ENCODE measurements around the gene DOCK2. TPM values are rescaled to one million over a fixed set of nuclear protein-coding genes. Genes with fewer than 3 reads are reported as not detected.

DOCK2 gene
- total and polyA plus RNA-seq, 2 of the 8 experiments (the other 6 are each of a cell fraction or from before 2014, with no cell fraction given): 3.9 to 5.7 TPM

GRCh38 chr5:170120576-170120975, 483.5 kb downstream of the DOCK2 start:
- FAIRE-seq (no peak), DNase-seq (ENCODE audit: low read depth in 1 of 2, low spot score in 2 of 2) (peak in 1 of 2 experiments; percentile 11)
- POLR2A ChIA-PET (ENCODE audit: partially characterized antibody): no interaction called here

More at GRCh38 chr5:170120576-170120975, 483.5 kb downstream of the DOCK2 start:
- Histone ChIP-seq H3K27ac (ENCODE audit: low read depth, low read length) (no peak overlapping the region), H3K14ac (ENCODE audit: insufficient read length) (no peak overlapping the region), H3K9ac (replicated peaks in 1 of 4; ENCODE audit: extremely low read depth in 1 of 4, low read depth in 3 of 4, low read length in 3 of 4) (no peak overlapping the region), H3K23me2 (ENCODE audit: low read depth, low read length) (no peaks in the 10 kb centered on the region; the same call in 1 of the 2 replicates), H3K9me3 (ENCODE audit: insufficient read depth in 2 of 2, low read depth in 1 of 2, low read length in 1 of 2) (peaks cover 4 to 5% of the 10 kb centered on the region in 2 experiments; a peak in 2 of 4 replicates), H3K27me3 (replicated peaks in 1 of 4; ENCODE audit: control insufficient read depth in 3 of 4, extremely low read depth in 1 of 4, insufficient read depth in 3 of 4, low read length in 3 of 4) (no peaks in the 10 kb centered on the region), H3K79me1 (ENCODE audit: low read depth, low read length) (no peaks in the 10 kb centered on the region), H2AK5ac (ENCODE audit: low read depth, low read length) (no peak overlapping the region), H2BK120ac (replicated peaks; ENCODE audit: low read depth, low read length) (no peak overlapping the region), H4K8ac (ENCODE audit: extremely low read depth, insufficient read depth, low read length) (no peak overlapping the region), H3K23ac (ENCODE audit: insufficient read length) (no peak overlapping the region), H2AFZ (ENCODE audit: low read length) (no peak overlapping the region), H3K4me3 (ENCODE audit: extremely low read depth in 1 of 4, insufficient read depth in 2 of 4, low read depth in 3 of 4, low read length in 4 of 4) (no peak overlapping the region), H2BK15ac (ENCODE audit: low read length) (no peak overlapping the region), H3K79me2 (ENCODE audit: control insufficient read depth in 1 of 2, insufficient read depth in 2 of 2, low read length in 2 of 2) (no peaks in the 10 kb centered on the region), H3K18ac (ENCODE audit: extremely low read depth, low read length) (no peak overlapping the region), H2BK20ac (ENCODE audit: low read length) (no peak overlapping the region), H2BK12ac (ENCODE audit: low read depth, low read length) (no peak overlapping the region), H3K36me3 (ENCODE audit: control insufficient read depth in 2 of 4, insufficient read depth in 4 of 4, low read length in 3 of 4) (no peaks in the 10 kb centered on the region; a peak in 1 of 8 replicates), H3K4me1 (replicated peaks in 1 of 4; ENCODE audit: control insufficient read depth in 3 of 4, insufficient read depth in 4 of 4, low read length in 3 of 4) (peaks cover 0 to 4% (median 0%) of the 10 kb centered on the region in 4 experiments; a peak in 1 of 7 replicates), H3K56ac (replicated peaks; ENCODE audit: insufficient read length, low read depth, low read length) (no peak overlapping the region), H2BK5ac (ENCODE audit: low read depth, low read length) (no peak overlapping the region), H3K4ac (replicated peaks; ENCODE audit: insufficient read length, low read depth, low read length) (no peak overlapping the region), H4K91ac (replicated peaks; ENCODE audit: insufficient read length, low read length) (no peak overlapping the region), H4K5ac (ENCODE audit: insufficient read length, low read depth, low read length) (no peak overlapping the region), H4K20me1 (replicated peaks in 1 of 2; ENCODE audit: control insufficient read depth in 1 of 2, insufficient read depth in 2 of 2, low read length in 2 of 2) (no peaks in the 10 kb centered on the region), H3K4me2 (ENCODE audit: insufficient read depth in 1 of 2, low read depth in 2 of 2, low read length in 2 of 2) (no peak overlapping the region)
- CTCF ChIA-PET (ENCODE audit: partially characterized antibody): interaction anchor here (1.8 kb wide), 1 partner anchor 20 kb away, joined by 5 read pairs; no protein-coding TSS in a partner anchor
- WGBS, 2 experiments (ENCODE audit: extremely low coverage in 1 of 2, insufficient coverage in 1 of 2, insufficient read length in 1 of 2, insufficient replicate concordance in 2 of 2, low coverage in 1 of 2, low lambda C conversion rate in 2 of 2, missing lambda C conversion rate in 1 of 2): 94% methylated on average over 2 of the region's 2 CpGs; no CpG with 5 or more reads in 1 of the 2 experiments
- TF ChIP-seq TAF1 (IDR thresholded peaks at IDR 0.05; ENCODE audit: low read depth, low read length) (no peak), SUZ12 (IDR thresholded peaks at IDR 0.05; ENCODE audit: low read length) (no peak), SAP30 (IDR thresholded peaks at IDR 0.05; ENCODE audit: insufficient read depth, insufficient replicate concordance, low read length) (no peak), EP300 (IDR thresholded peaks at IDR 0.05; ENCODE audit: borderline replicate concordance in 1 of 2, low read depth in 2 of 2, low read length in 2 of 2) (no peak), POLR2AphosphoS5 (IDR thresholded peaks at IDR 0.05; ENCODE audit: low read depth, low read length) (no peak), NRF1 (IDR thresholded peaks at IDR 0.05; ENCODE audit: low read depth, low read length) (no peak), HDAC6 (IDR thresholded peaks at IDR 0.05; ENCODE audit: low read depth, low read length) (no peak), GTF2F1 (IDR thresholded peaks at IDR 0.05; ENCODE audit: borderline replicate concordance, low read depth, low read length) (no peak)
